H1 (cell line): Measurements from ENCODE around the gene TIMM21. TPM values are rescaled to one million over a fixed set of nuclear protein-coding genes. Genes with fewer than 3 reads are reported as not detected.

ENCODE experiments used
- CTCF ChIA-PET: fragments of 300-600 bp; sonication (Branson Sonifier 250); formaldehyde crosslinking; loops from one replicate; lab custom pipeline; 2021; ENCODE audit not compliant: partially characterized antibody; lab: Charles Lee
- POLR2A ChIA-PET: fragments of 300-600 bp; sonication (Branson Sonifier 250); formaldehyde crosslinking; loops from one replicate; lab custom pipeline; 2021; ENCODE audit warnings: inconsistent platforms; ENCODE audit not compliant: partially characterized antibody; lab: Charles Lee
- DNase-seq, 2 experiments: peaks; one replicate each; pipeline versions ENCODE4 v3.0.0 to v3.0.0-alpha.2; 2010 to 2022; ENCODE audit warnings: low spot score in 2 of 2, low read depth in 1 of 2, mixed read lengths in 1 of 2
- FAIRE-seq: peaks from 2 replicates; lab custom pipeline; 2011; peaks lifted over from hg19 to GRCh38; lab: Jason Lieb, UNC
- H2AFZ ChIP-seq: 2 replicates; pipeline ENCODE4 v1.8.1; 2012; ENCODE audit warnings: low read length, inconsistent platforms
- H2AK5ac ChIP-seq: 2 replicates; pipeline ENCODE4 v1.6.1; 2013; ENCODE audit warnings: low read depth, low read length
- H2BK120ac ChIP-seq: replicated peaks from 2 replicates; pipeline ENCODE3; 2013; ENCODE audit warnings: low read depth, low read length, inconsistent platforms
- H2BK12ac ChIP-seq: 2 replicates; pipeline ENCODE4 v1.6.1; 2013; ENCODE audit warnings: low read depth, low read length
- H2BK15ac ChIP-seq: 2 replicates; pipeline ENCODE4 v1.6.1; 2013; ENCODE audit warnings: low read length
- H2BK20ac ChIP-seq: 2 replicates; pipeline ENCODE4 v1.6.1; 2013; ENCODE audit warnings: low read length
- H2BK5ac ChIP-seq: 2 replicates; pipeline ENCODE4 v1.6.1; 2013; ENCODE audit warnings: low read depth, low read length
- H3K14ac ChIP-seq: 2 replicates; pipeline ENCODE4 v1.6.1; 2013; ENCODE audit warnings: inconsistent platforms; ENCODE audit not compliant: insufficient read length
- H3K18ac ChIP-seq: 2 replicates; pipeline ENCODE4 v1.6.1; 2013; ENCODE audit warnings: low read length; ENCODE audit errors: extremely low read depth
- H3K23ac ChIP-seq: 2 replicates; pipeline ENCODE4 v1.6.1; 2013; ENCODE audit warnings: inconsistent platforms; ENCODE audit not compliant: insufficient read length
- H3K23me2 ChIP-seq: 2 replicates; pipeline ENCODE4 v1.6.1; 2013; ENCODE audit warnings: low read depth, low read length
- H3K27ac ChIP-seq: 2 replicates; pipeline ENCODE4 v1.6.1; 2011; ENCODE audit warnings: low read depth, low read length, inconsistent platforms
- H3K27me3 ChIP-seq, 4 experiments: replicated peaks in 1 of 4; 1 replicate in 1 of 4; 2 replicates in 3 of 4; pipeline versions ENCODE4 v1.6.1 to v1.8.1; 2011 to 2013; ENCODE audit warnings: low read length in 3 of 4, mild to moderate bottlenecking in 3 of 4, inconsistent platforms in 2 of 4, mixed read lengths in 2 of 4, moderate library complexity in 1 of 4; ENCODE audit not compliant: control insufficient read depth in 3 of 4, insufficient read depth in 3 of 4; ENCODE audit errors: extremely low read depth in 1 of 4
- H3K36me3 ChIP-seq, 4 experiments: 2 replicates each; pipeline versions ENCODE4 v1.6.1 to v1.8.1; 2011 to 2013; ENCODE audit warnings: mild to moderate bottlenecking in 4 of 4, low read length in 3 of 4, moderate library complexity in 2 of 4, control low read depth in 1 of 4, inconsistent platforms in 1 of 4; ENCODE audit not compliant: insufficient read depth in 4 of 4, control insufficient read depth in 2 of 4
- H3K4ac ChIP-seq: replicated peaks from 2 replicates; pipeline ENCODE3; 2013; ENCODE audit warnings: low read length, low read depth, mixed read lengths, inconsistent platforms; ENCODE audit not compliant: insufficient read length
- H3K4me1 ChIP-seq, 4 experiments: replicated peaks in 1 of 4; 1 replicate in 1 of 4; 2 replicates in 3 of 4; pipeline versions ENCODE4 v1.6.1 to v1.8.1; 2011 to 2013; ENCODE audit warnings: low read length in 3 of 4, inconsistent platforms in 2 of 4, mixed read lengths in 1 of 4; ENCODE audit not compliant: insufficient read depth in 4 of 4, control insufficient read depth in 3 of 4
- H3K4me2 ChIP-seq, 2 experiments: 2 replicates each; pipeline versions ENCODE4 v1.6.1 to v1.8.1; 2011 to 2013; ENCODE audit warnings: low read depth in 2 of 2, low read length in 2 of 2, control low read depth in 1 of 2, inconsistent platforms in 1 of 2, mild to moderate bottlenecking in 1 of 2; ENCODE audit not compliant: insufficient read depth in 1 of 2
- H3K4me3 ChIP-seq, 4 experiments: fragments of 200-600, 300-600 bp in 1 of 4; sonication (generic), shearing (Covaris generic), sonication (Bioruptor Twin) in 1 of 4; 2 replicates each; pipeline versions ENCODE4 v1.5.1 to v1.8.1; 2011 to 2016; ENCODE audit warnings: low read length in 4 of 4, low read depth in 3 of 4, control low read depth in 2 of 4, inconsistent platforms in 2 of 4, mild to moderate bottlenecking in 2 of 4, mixed read lengths in 1 of 4, moderate library complexity in 1 of 4; ENCODE audit not compliant: insufficient read depth in 2 of 4; ENCODE audit errors: extremely low read depth in 1 of 4
- H3K56ac ChIP-seq: replicated peaks from 2 replicates; pipeline ENCODE3; 2013; ENCODE audit warnings: low read depth, mild to moderate bottlenecking, mixed read lengths, low read length, inconsistent platforms; ENCODE audit not compliant: insufficient read length
- H3K79me1 ChIP-seq: 2 replicates; pipeline ENCODE4 v1.6.1; 2013; ENCODE audit warnings: low read depth, low read length, control low read depth
- H3K79me2 ChIP-seq, 2 experiments: 2 replicates each; pipeline versions ENCODE4 v1.6.1 to v1.8.1; 2012 to 2013; ENCODE audit warnings: low read length in 2 of 2, mild to moderate bottlenecking in 2 of 2, inconsistent platforms in 1 of 2; ENCODE audit not compliant: insufficient read depth in 2 of 2, control insufficient read depth in 1 of 2
- H3K9ac ChIP-seq, 4 experiments: replicated peaks in 1 of 4; 1 replicate in 1 of 4; 2 replicates in 3 of 4; pipeline versions ENCODE4 v1.6.1 to v1.8.1; 2011 to 2013; ENCODE audit warnings: low read depth in 3 of 4, low read length in 3 of 4, control low read depth in 2 of 4, mild to moderate bottlenecking in 2 of 4, moderate library complexity in 2 of 4, inconsistent platforms in 1 of 4; ENCODE audit errors: extremely low read depth in 1 of 4
- H3K9me3 ChIP-seq, 2 experiments: 2 replicates each; pipeline versions ENCODE4 v1.6.1 to v1.8.1; 2012 to 2013; ENCODE audit warnings: mild to moderate bottlenecking in 2 of 2, moderate library complexity in 2 of 2, control low read depth in 1 of 2, inconsistent platforms in 1 of 2, low read depth in 1 of 2, low read length in 1 of 2, mixed read lengths in 1 of 2; ENCODE audit not compliant: insufficient read depth in 2 of 2
- H4K20me1 ChIP-seq, 2 experiments: replicated peaks in 1 of 2; 2 replicates each; pipeline versions ENCODE3 to v1.8.1; 2011 to 2013; ENCODE audit warnings: inconsistent platforms in 2 of 2, low read length in 2 of 2, mild to moderate bottlenecking in 1 of 2; ENCODE audit not compliant: insufficient read depth in 2 of 2, control insufficient read depth in 1 of 2
- H4K5ac ChIP-seq: 2 replicates; pipeline ENCODE4 v1.6.1; 2013; ENCODE audit warnings: low read length, low read depth, mixed read lengths, inconsistent platforms; ENCODE audit not compliant: insufficient read length
- H4K8ac ChIP-seq: 2 replicates; pipeline ENCODE4 v1.8.0; 2013; ENCODE audit warnings: mild to moderate bottlenecking, moderate library complexity, low read length, inconsistent platforms; ENCODE audit not compliant: insufficient read depth; ENCODE audit errors: extremely low read depth
- H4K91ac ChIP-seq: replicated peaks from 2 replicates; pipeline ENCODE3; 2013; ENCODE audit warnings: low read length, mixed read lengths, inconsistent platforms; ENCODE audit not compliant: insufficient read length
- BRCA1 ChIP-seq: IDR thresholded peaks from 2 replicates; pipeline ENCODE4 v1.6.1; 2012; ENCODE audit warnings: low read depth, low read length, improper control_type of control experiment
- CBX5 ChIP-seq: fragments of 300-800, 300-1000 bp; sonication (generic); IDR thresholded peaks from 2 replicates; pipeline ENCODE4 v1.7.1; 2016; ENCODE audit warnings: antibody characterized with exemption, low read length, low read depth
- CBX8 ChIP-seq: fragments of 300-800, 300-1000 bp; sonication (generic); IDR thresholded peaks from 2 replicates; pipeline ENCODE4 v1.7.1; 2016; ENCODE audit warnings: low read depth, low read length, borderline replicate concordance
- CHD1 ChIP-seq: IDR thresholded peaks from 2 replicates; pipeline ENCODE4 v1.6.1; 2012; ENCODE audit warnings: low read depth, low read length, improper control_type of control experiment
- CREB1 ChIP-seq: IDR thresholded peaks from 2 replicates; pipeline ENCODE4 v1.6.1; 2012; ENCODE audit warnings: inconsistent platforms
- CTCF ChIP-seq, 3 experiments: IDR thresholded peaks; 1 replicate in 2 of 3; 2 replicates in 1 of 3; pipeline versions ENCODE4 v1.5.1 to v1.6.1; 2011; ENCODE audit warnings: low read length in 3 of 3, mild to moderate bottlenecking in 3 of 3, inconsistent platforms in 2 of 3, low read depth in 1 of 3, moderate library complexity in 1 of 3; ENCODE audit not compliant: insufficient read depth in 1 of 3; ENCODE audit errors: control extremely low read depth in 1 of 3
- EP300 ChIP-seq, 2 experiments: IDR thresholded peaks; 1 replicate in 1 of 2; 2 replicates in 1 of 2; pipeline ENCODE4 v1.6.1; 2011 to 2012; ENCODE audit warnings: low read depth in 2 of 2, low read length in 2 of 2, mild to moderate bottlenecking in 2 of 2, borderline replicate concordance in 1 of 2, inconsistent platforms in 1 of 2, moderate library complexity in 1 of 2
- GTF2F1 ChIP-seq: IDR thresholded peaks from 2 replicates; pipeline ENCODE4 v1.6.1; 2012; ENCODE audit warnings: low read depth, low read length, improper control_type of control experiment, borderline replicate concordance
- KDM5A ChIP-seq: fragments of 200-600 bp; IDR thresholded peaks from 2 replicates; pipeline ENCODE4 v1.7.1; 2012; ENCODE audit warnings: mild to moderate bottlenecking, low read length, inconsistent platforms, mixed read lengths
- POU5F1 ChIP-seq: IDR thresholded peaks from 2 replicates; pipeline ENCODE4 v1.6.1; 2011; ENCODE audit warnings: low read depth, mild to moderate bottlenecking, low read length, moderate library complexity
- RAD21 ChIP-seq, 2 experiments: IDR thresholded peaks in 1 of 2; conservative IDR thresholded peaks in 1 of 2; 2 replicates each; pipeline ENCODE4 v1.6.1; 2011; ENCODE audit warnings: low read depth in 2 of 2, low read length in 2 of 2, improper control_type of control experiment in 1 of 2, inconsistent platforms in 1 of 2, mild to moderate bottlenecking in 1 of 2, moderate library complexity in 1 of 2
- RFX5 ChIP-seq: IDR thresholded peaks from 2 replicates; pipeline ENCODE4 v1.6.1; 2011; ENCODE audit warnings: low read depth, low read length, improper control_type of control experiment, borderline replicate concordance
- TAF1 ChIP-seq: IDR thresholded peaks from 2 replicates; pipeline ENCODE4 v1.6.1; 2011; ENCODE audit warnings: mild to moderate bottlenecking, low read depth, low read length
- WGBS, 2 experiments: shearing (Covaris generic) in 1 of 2; methylation state at CpG; one replicate each; pipeline versions ENCODE4 v1.1.6 to v1.1.7; 2013 to 2015; ENCODE audit warnings: low lambda C conversion rate in 2 of 2, mixed read lengths in 2 of 2, inconsistent platforms in 1 of 2, low coverage in 1 of 2, missing lambda C conversion rate in 1 of 2; ENCODE audit not compliant: insufficient replicate concordance in 2 of 2, insufficient coverage in 1 of 2, insufficient read length in 1 of 2; ENCODE audit errors: extremely low coverage in 1 of 2, missing lambda C conversion rate in 1 of 2; 5-methylcytosine and 5-hydroxymethylcytosine counted together
- polyA plus RNA-seq, 7 experiments: library from polyadenylated mRNA; depleted of rRNA in 3 of 7; stranded (reverse) in 5 of 7; unstranded in 2 of 7; fragments of >200 nt in 5 of 7; fragments of 200-250 nt in 2 of 7; gene quantifications; 1 replicate in 5 of 7; 2 replicates in 1 of 7; 4 replicates in 1 of 7; pipeline versions ENCODE4 v1.2.1 to v1.2.3, GENCODE V29; 2011 to 2013; ENCODE audit warnings: missing spikeins in 2 of 7, mixed read lengths in 2 of 7
- total RNA-seq: library from RNA; stranded (reverse); fragmentation: NEBNext Ultra II Directional; extraction: Animal tissue kit (Norgen Biotek cat#: 25700); gene quantifications from 2 replicates; pipeline ENCODE4 v1.2.1, GENCODE V29; 2021

TIMM21 gene
- total and polyA plus RNA-seq, 2 of the 8 experiments (the other 6 are each of a cell fraction or from before 2014, with no cell fraction given) = 27.9 to 43.8 TPM

- H2BK15ac ChIP-seq = no peak overlapping the region
- no peaks in the 10 kb centered on the region for H3K27me3 ChIP-seq
- no peaks in the 10 kb centered on the region for H3K23me2 ChIP-seq
- no peak overlapping the region for H3K9ac ChIP-seq
- no peak overlapping the region for H3K14ac ChIP-seq
- FAIRE-seq = no peak
- ChIA-PET CTCF (interaction anchor here (1.3 kb wide), 1 partner anchor 169 kb away, joined by 5 read pairs; no protein-coding TSS in a partner anchor), POLR2A (no interaction called here)
- no peak overlapping the region for H3K56ac ChIP-seq
- no peaks in the 10 kb centered on the region for H4K20me1 ChIP-seq
- 81% methylated on average over 8 of the region's 11 CpGs; no CpG with 5 or more reads in 1 of the 2 experiments for WGBS, 2 experiments
- H3K4me2 ChIP-seq = no peak overlapping the region
- no peak overlapping the region for H4K5ac ChIP-seq
- H3K18ac ChIP-seq = no peak overlapping the region
- no peak overlapping the region for H4K91ac ChIP-seq
- no peaks in the 10 kb centered on the region for H3K79me1 ChIP-seq
- no peak overlapping the region for H3K23ac ChIP-seq
- no peak overlapping the region for H2BK120ac ChIP-seq
- no peak overlapping the region for H3K27ac ChIP-seq
- H3K36me3 ChIP-seq = no peaks in the 10 kb centered on the region
- no peak overlapping the region for H3K4me3 ChIP-seq
- no peak overlapping the region for H4K8ac ChIP-seq
- no peak overlapping the region for H2BK20ac ChIP-seq
- H2AFZ ChIP-seq = no peak overlapping the region
- no peaks in the 10 kb centered on the region for H3K9me3 ChIP-seq
- no peaks in the 10 kb centered on the region for H3K79me2 ChIP-seq
- no peak overlapping the region for H3K4ac ChIP-seq
- H3K4me1 ChIP-seq = no peaks in the 10 kb centered on the region
- H2BK12ac ChIP-seq = no peak overlapping the region
- no peak overlapping the region for H2BK5ac ChIP-seq
- no peak for DNase-seq
- H2AK5ac ChIP-seq = no peak overlapping the region
- no peak for TF ChIP-seq CBX5
- no peak for TF ChIP-seq POU5F1
- TF ChIP-seq CTCF (IDR thresholded peaks at IDR 0.05; ENCODE audit: control extremely low read depth in 1 of 3, insufficient read depth in 1 of 3, low read depth in 1 of 3, low read length in 3 of 3) = no peak
- no peak for TF ChIP-seq CREB1
- no peak for TF ChIP-seq KDM5A
- TF ChIP-seq BRCA1 = no peak
- no peak for TF ChIP-seq CHD1
- TF ChIP-seq EP300 (IDR thresholded peaks at IDR 0.05; ENCODE audit: borderline replicate concordance in 1 of 2, low read depth in 2 of 2, low read length in 2 of 2) = no peak
- TF ChIP-seq CBX8 = no peak
- no peak for TF ChIP-seq RFX5
- TF ChIP-seq TAF1 = no peak
- TF ChIP-seq GTF2F1 = no peak
- no peak for TF ChIP-seq RAD21 (IDR thresholded peaks at IDR 0.05 in 1 of 2, conservative IDR thresholded peaks at IDR 0.05 in 1 of 2; ENCODE audit: low read depth in 2 of 2, low read length in 2 of 2)
Measured at GRCh38 chr18:74173434-74173750, 25.1 kb downstream of the TIMM21 start.
